HepG2 (cell line): ENCODE results near the gene RCE1. TPM values are rescaled to one million over a fixed set of nuclear protein-coding genes. Genes with fewer than 3 reads are reported as not detected.

Experiments used
- CREM ChIP-seq, 2 experiments: sonication (generic) in 1 of 2; formaldehyde crosslinking in 1 of 2; IDR thresholded peaks; 2 replicates each; pipeline versions ENCODE4 v1.4.0 to v1.6.1; 2016 to 2020; ENCODE audit warnings: antibody characterized with exemption in 1 of 2, mild to moderate bottlenecking in 1 of 2, missing genetic modification reagents in 1 of 2
- HDAC1 ChIP-seq: sonication (generic); formaldehyde crosslinking; IDR thresholded peaks from 2 replicates; pipeline ENCODE4 v1.5.1; 2020; ENCODE audit warnings: mild to moderate bottlenecking, missing genetic modification reagents
- HOXA5 ChIP-seq: sonication (generic); formaldehyde crosslinking; IDR thresholded peaks from 2 replicates; pipeline ENCODE4 v1.4.0; 2020; ENCODE audit warnings: missing genetic modification reagents
- PHB2 ChIP-seq: fragments of 450-650 bp; IDR thresholded peaks from 2 replicates; pipeline ENCODE4 v1.6.1; 2018; ENCODE audit not compliant: partially characterized antibody
- SPEN ChIP-seq: sonication (generic); formaldehyde crosslinking; IDR thresholded peaks from 2 replicates; pipeline ENCODE4 v1.5.1; 2020; ENCODE audit warnings: low read depth, mild to moderate bottlenecking, missing genetic modification reagents
- SUZ12 ChIP-seq: fragments of 150-350 bp; IDR thresholded peaks from 2 replicates; pipeline ENCODE4 v1.6.1; 2014; ENCODE audit warnings: low read depth, low read length
- TBX2 ChIP-seq: sonication (generic); formaldehyde crosslinking; IDR thresholded peaks from 2 replicates; pipeline ENCODE4 v1.5.0; 2020; ENCODE audit warnings: missing genetic modification reagents, mild to moderate bottlenecking, borderline replicate concordance
- ZBTB7B ChIP-seq: sonication (generic); formaldehyde crosslinking; IDR thresholded peaks from 2 replicates; pipeline ENCODE4 v1.4.0; 2020; ENCODE audit warnings: missing genetic modification reagents
- ZNF160 ChIP-seq: sonication (generic); formaldehyde crosslinking; IDR thresholded peaks from 2 replicates; pipeline ENCODE4 v1.8.0; 2022; ENCODE audit warnings: mild to moderate bottlenecking, inconsistent platforms, missing genetic modification reagents
- ZNF660 ChIP-seq: sonication (generic); formaldehyde crosslinking; IDR thresholded peaks from 2 replicates; pipeline ENCODE4 v1.5.1; 2020; ENCODE audit warnings: mild to moderate bottlenecking, low read depth, missing genetic modification reagents, borderline replicate concordance
- ZNF788 ChIP-seq: sonication (generic); formaldehyde crosslinking; IDR thresholded peaks from 2 replicates; pipeline ENCODE4 v1.5.0; 2020; ENCODE audit warnings: mild to moderate bottlenecking, missing genetic modification reagents, borderline replicate concordance
- ZZZ3 ChIP-seq: sonication (generic); formaldehyde crosslinking; IDR thresholded peaks from 2 replicates; pipeline ENCODE4 v1.4.0; 2020; ENCODE audit warnings: missing genetic modification reagents, mild to moderate bottlenecking, borderline replicate concordance
- polyA plus RNA-seq, 8 experiments: library from polyadenylated mRNA; depleted of rRNA in 3 of 8; stranded (reverse) in 7 of 8; unstranded in 1 of 8; fragments of >200 nt; fragmentation: Illumina TruSeq in 4 of 8; extraction: Trizol in 4 of 8; gene quantifications; 2 replicates each; pipeline versions ENCODE4 v1.2.1 to v1.2.3, GENCODE V29; 2011 to 2016; ENCODE audit warnings: low read depth in 4 of 8, missing spikeins in 1 of 8, mixed read lengths in 1 of 8; ENCODE audit not compliant: insufficient read depth in 1 of 8
- total RNA-seq, 5 experiments: library from RNA; depleted of rRNA; stranded (reverse); fragments of >200 nt; fragmentation: Illumina TruSeq; extraction: Trizol; gene quantifications; 2 replicates each; pipeline ENCODE4 v1.2.3, GENCODE V29; 2016; ENCODE audit warnings: low read depth in 1 of 5
- TF ChIP-seq, protein P1 (sequence below): sonication (generic); formaldehyde crosslinking; IDR thresholded peaks from 2 replicates; pipeline ENCODE4 v1.9.0; 2021; ENCODE audit warnings: missing genetic modification reagents, borderline replicate concordance
- TF ChIP-seq, protein P2 (sequence below): sonication (generic); formaldehyde crosslinking; IDR thresholded peaks from 2 replicates; pipeline ENCODE4 v1.5.1; 2020; ENCODE audit warnings: missing genetic modification reagents, mild to moderate bottlenecking, borderline replicate concordance
- TF ChIP-seq, protein P3 (sequence below): sonication (generic); formaldehyde crosslinking; IDR thresholded peaks from 2 replicates; pipeline ENCODE4 v1.5.0; 2020; ENCODE audit warnings: mild to moderate bottlenecking, missing genetic modification reagents, borderline replicate concordance
- TF ChIP-seq, protein P4 (sequence below): sonication (generic); formaldehyde crosslinking; IDR thresholded peaks from 2 replicates; pipeline ENCODE4 v1.8.0; 2022; ENCODE audit warnings: missing genetic modification reagents, mild to moderate bottlenecking, moderate library complexity, borderline replicate concordance
- TF ChIP-seq, protein P5 (sequence below): IDR thresholded peaks from 2 replicates; pipeline ENCODE4 v1.6.1; 2016; ENCODE audit warnings: mild to moderate bottlenecking

Gene RCE1
- total and polyA plus RNA-seq, 2 of the 13 experiments (the other 11 are each of a cell fraction or from before 2014, with no cell fraction given), result 22.2 to 22.4 TPM

DNA sequence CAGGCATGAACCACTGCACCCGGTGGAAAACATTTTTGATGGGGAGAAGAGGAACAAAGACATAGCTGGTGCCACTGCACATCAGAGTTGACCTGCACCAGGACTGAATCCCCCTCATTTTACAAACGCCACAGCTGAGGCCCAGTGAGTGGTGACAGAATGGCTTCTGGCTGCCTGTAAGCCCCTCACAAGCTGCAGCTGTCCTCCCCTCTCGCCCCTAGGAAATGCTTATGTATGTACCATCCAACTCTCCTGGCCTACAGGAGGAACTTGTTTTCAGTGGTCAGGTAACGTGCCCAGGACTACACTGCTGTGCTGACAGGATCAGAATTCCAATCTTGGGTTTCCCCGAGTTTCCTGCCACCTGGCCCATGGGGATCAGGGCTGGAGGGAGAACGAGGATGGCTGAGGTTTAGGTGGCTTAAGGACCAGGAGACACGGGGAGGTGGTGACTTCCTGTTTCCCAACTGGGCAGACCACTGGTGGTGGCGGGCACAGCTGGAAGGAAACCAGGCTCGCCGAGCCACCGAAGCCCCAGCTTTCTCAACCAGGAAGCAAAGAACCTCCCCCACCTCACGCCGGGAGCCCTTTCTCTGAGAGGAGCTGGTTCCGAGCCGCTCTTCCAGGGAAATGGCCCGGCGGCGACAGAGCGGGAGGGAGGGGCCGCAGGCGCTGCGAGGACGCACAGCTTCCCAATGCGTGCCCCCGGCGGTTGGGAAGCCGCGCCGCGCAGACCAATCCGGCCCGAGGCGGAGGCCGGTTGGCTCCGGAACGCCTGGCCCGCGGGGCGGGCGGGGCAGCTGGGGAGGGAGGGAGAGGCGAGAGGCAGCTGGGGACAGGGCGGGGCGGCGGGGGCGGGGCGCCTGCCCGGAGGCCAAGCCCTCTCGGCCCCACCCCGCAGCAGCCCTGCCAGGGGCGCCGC lies 12.6 kb downstream of the RCE1 start (continued):
- TF ChIP-seq, protein P1, sequence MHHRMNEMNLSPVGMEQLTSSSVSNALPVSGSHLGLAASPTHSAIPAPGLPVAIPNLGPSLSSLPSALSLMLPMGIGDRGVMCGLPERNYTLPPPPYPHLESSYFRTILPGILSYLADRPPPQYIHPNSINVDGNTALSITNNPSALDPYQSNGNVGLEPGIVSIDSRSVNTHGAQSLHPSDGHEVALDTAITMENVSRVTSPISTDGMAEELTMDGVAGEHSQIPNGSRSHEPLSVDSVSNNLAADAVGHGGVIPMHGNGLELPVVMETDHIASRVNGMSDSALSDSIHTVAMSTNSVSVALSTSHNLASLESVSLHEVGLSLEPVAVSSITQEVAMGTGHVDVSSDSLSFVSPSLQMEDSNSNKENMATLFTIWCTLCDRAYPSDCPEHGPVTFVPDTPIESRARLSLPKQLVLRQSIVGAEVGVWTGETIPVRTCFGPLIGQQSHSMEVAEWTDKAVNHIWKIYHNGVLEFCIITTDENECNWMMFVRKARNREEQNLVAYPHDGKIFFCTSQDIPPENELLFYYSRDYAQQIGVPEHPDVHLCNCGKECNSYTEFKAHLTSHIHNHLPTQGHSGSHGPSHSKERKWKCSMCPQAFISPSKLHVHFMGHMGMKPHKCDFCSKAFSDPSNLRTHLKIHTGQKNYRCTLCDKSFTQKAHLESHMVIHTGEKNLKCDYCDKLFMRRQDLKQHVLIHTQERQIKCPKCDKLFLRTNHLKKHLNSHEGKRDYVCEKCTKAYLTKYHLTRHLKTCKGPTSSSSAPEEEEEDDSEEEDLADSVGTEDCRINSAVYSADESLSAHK (CRISPR knock-in tag), result no peak
- TF ChIP-seq PHB2 (no peak), HOXA5 (no peak), TBX2 (CRISPR knock-in tag) (0 out of 2 replicates have a peak, but pooled peaks have one; percentile 33), SUZ12 (no peak), CREM (IDR thresholded peaks at IDR 0.05) (no peak), CREM (CRISPR knock-in tag; IDR thresholded peaks at IDR 0.05) (no peak), HDAC1 (CRISPR knock-in tag) (peak; percentile 10; the same call in 1 of the 2 replicates), SPEN (CRISPR knock-in tag) (no peak), ZNF160 (no peak), ZNF788 (CRISPR knock-in tag) (peak; percentile 17; the same call in 1 of the 2 replicates), ZBTB7B (0 out of 2 replicates have a peak, but pooled peaks have one; percentile 22), ZNF660 (CRISPR knock-in tag) (no peak), ZZZ3 (CRISPR knock-in tag) (no peak)
- TF ChIP-seq, protein P2, sequence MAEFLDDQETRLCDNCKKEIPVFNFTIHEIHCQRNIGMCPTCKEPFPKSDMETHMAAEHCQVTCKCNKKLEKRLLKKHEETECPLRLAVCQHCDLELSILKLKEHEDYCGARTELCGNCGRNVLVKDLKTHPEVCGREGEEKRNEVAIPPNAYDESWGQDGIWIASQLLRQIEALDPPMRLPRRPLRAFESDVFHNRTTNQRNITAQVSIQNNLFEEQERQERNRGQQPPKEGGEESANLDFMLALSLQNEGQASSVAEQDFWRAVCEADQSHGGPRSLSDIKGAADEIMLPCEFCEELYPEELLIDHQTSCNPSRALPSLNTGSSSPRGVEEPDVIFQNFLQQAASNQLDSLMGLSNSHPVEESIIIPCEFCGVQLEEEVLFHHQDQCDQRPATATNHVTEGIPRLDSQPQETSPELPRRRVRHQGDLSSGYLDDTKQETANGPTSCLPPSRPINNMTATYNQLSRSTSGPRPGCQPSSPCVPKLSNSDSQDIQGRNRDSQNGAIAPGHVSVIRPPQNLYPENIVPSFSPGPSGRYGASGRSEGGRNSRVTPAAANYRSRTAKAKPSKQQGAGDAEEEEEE (CRISPR knock-in tag), result no peak
- TF ChIP-seq, protein P3, sequence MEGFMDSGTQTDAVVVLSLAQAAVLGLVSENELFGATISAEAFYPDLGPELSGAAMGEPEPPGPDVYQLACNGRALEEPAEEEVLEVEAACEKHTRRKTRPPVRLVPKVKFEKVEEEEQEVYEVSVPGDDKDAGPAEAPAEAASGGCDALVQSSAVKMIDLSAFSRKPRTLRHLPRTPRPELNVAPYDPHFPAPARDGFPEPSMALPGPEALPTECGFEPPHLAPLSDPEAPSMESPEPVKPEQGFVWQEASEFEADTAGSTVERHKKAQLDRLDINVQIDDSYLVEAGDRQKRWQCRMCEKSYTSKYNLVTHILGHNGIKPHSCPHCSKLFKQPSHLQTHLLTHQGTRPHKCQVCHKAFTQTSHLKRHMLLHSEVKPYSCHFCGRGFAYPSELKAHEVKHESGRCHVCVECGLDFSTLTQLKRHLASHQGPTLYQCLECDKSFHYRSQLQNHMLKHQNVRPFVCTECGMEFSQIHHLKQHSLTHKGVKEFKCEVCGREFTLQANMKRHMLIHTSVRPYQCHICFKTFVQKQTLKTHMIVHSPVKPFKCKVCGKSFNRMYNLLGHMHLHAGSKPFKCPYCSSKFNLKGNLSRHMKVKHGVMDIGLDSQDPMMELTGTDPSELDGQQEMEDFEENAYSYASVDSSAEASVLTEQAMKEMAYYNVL (CRISPR knock-in tag), result no peak
- TF ChIP-seq, protein P4, sequence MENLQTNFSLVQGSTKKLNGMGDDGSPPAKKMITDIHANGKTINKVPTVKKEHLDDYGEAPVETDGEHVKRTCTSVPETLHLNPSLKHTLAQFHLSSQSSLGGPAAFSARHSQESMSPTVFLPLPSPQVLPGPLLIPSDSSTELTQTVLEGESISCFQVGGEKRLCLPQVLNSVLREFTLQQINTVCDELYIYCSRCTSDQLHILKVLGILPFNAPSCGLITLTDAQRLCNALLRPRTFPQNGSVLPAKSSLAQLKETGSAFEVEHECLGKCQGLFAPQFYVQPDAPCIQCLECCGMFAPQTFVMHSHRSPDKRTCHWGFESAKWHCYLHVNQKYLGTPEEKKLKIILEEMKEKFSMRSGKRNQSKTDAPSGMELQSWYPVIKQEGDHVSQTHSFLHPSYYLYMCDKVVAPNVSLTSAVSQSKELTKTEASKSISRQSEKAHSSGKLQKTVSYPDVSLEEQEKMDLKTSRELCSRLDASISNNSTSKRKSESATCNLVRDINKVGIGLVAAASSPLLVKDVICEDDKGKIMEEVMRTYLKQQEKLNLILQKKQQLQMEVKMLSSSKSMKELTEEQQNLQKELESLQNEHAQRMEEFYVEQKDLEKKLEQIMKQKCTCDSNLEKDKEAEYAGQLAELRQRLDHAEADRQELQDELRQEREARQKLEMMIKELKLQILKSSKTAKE (CRISPR knock-in tag), result peak; percentile 14; the same call in 1 of the 2 replicates
- TF ChIP-seq, protein P5, sequence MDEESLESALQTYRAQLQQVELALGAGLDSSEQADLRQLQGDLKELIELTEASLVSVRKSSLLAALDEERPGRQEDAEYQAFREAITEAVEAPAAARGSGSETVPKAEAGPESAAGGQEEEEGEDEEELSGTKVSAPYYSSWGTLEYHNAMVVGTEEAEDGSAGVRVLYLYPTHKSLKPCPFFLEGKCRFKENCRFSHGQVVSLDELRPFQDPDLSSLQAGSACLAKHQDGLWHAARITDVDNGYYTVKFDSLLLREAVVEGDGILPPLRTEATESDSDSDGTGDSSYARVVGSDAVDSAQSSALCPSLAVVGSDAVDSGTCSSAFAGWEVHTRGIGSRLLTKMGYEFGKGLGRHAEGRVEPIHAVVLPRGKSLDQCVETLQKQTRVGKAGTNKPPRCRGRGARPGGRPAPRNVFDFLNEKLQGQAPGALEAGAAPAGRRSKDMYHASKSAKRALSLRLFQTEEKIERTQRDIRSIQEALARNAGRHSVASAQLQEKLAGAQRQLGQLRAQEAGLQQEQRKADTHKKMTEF, result 0 out of 2 replicates have a peak, but pooled peaks have one; percentile 31
